GM12891 (cell line): ENCODE results near the gene KLRC3.
"Not testable (repeated sequence)": the region's sequence is repeated elsewhere in the genome, so short reads cannot be mapped to it uniquely, and the experiment has no call there.

ENCODE experiments used
- POLR2A ChIP-seq: IDR thresholded peaks from 2 replicates; pipeline ENCODE4 v1.6.1; 2011; ENCODE audit warnings: low read depth, low read length, control low read depth
- POLR2AphosphoS5 ChIP-seq: IDR thresholded peaks from 2 replicates; pipeline ENCODE4 v1.6.1; 2011; ENCODE audit warnings: low read depth, low read length, control low read depth
- POU2F2 ChIP-seq: IDR thresholded peaks from 2 replicates; pipeline ENCODE4 v1.6.1; 2011; ENCODE audit warnings: low read depth, mild to moderate bottlenecking, control low read depth, low read length, moderate library complexity
- TAF1 ChIP-seq: IDR thresholded peaks from 2 replicates; pipeline ENCODE4 v1.6.1; 2011; ENCODE audit warnings: low read depth, low read length, control low read depth

DNA sequence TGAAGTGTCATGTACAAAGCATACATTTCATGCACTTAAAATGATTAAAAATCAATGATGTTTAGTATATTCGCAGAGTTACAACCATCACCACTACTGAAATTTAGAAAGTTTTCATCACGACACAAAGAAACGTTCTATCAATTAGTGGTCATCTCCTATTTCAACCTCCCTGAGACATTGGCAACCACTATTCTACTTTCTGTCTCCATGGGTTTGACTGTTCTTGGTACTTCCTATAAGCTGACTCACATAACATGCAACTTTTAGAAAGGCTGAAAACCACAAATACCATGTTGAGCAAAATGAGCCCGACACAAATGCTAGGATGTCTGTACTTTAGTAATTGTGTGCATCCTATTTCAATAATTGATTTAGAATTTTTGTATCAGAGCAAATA, 10.2 kb upstream of the KLRC3 start:
- TF ChIP-seq POLR2A, POLR2AphosphoS5, POU2F2, TAF1: not testable (repeated sequence)
